Stomach smooth muscle (tissue), 2 donors: Measurements from ENCODE around the gene SMAD3.

Source experiments
- H3K27ac ChIP-seq: one replicate; pipeline ENCODE4 v1.7.0; 2013; ENCODE audit warnings: mild to moderate bottlenecking, low read length, inconsistent platforms
- H3K27me3 ChIP-seq, 2 donors: one replicate each; pipeline ENCODE4 v1.7.0; 2013; ENCODE audit warnings: low read length in 2 of 2; ENCODE audit not compliant: insufficient read depth in 2 of 2, control insufficient read depth in 1 of 2
- H3K36me3 ChIP-seq, 2 donors: one replicate each; pipeline ENCODE4 v1.7.0; 2013; ENCODE audit warnings: low read length in 2 of 2; ENCODE audit not compliant: control insufficient read depth in 2 of 2, insufficient read depth in 2 of 2
- H3K4me1 ChIP-seq: one replicate; pipeline ENCODE4 v1.7.0; 2013; ENCODE audit warnings: low read length; ENCODE audit not compliant: control insufficient read depth, insufficient read depth
- H3K4me3 ChIP-seq, 2 donors: one replicate each; pipeline ENCODE4 v1.7.0; 2013; ENCODE audit warnings: low read length in 2 of 2
- H3K9ac ChIP-seq, 2 donors: one replicate each; pipeline ENCODE4 v1.7.0; 2013; ENCODE audit warnings: low read length in 2 of 2, mild to moderate bottlenecking in 1 of 2
- H3K9me3 ChIP-seq, 2 donors: one replicate each; pipeline ENCODE4 v1.7.0; 2013; ENCODE audit warnings: low read length in 2 of 2; ENCODE audit not compliant: control insufficient read depth in 2 of 2
- donor health status: healthy.
- donor health status: Pancreatic carcinoma.

Gene SMAD3

DNA sequence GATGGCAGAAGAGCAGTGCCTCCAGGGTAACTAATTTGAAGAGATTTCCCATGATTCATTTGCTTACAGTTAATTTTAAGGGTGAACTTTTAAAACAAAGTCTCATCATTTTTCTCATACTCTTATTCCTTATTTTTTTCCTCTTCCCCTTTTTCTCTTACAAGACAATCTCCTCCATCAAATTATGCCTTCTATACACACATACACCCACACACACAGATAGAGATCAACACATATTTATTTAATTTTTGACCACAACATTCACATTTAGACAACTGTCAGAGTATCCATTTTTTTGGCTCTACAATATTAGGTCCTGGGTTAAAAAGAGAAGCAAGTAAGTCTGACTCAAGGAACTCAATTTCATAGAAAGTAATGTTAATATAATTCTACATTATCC, 151.5 kb downstream of the SMAD3 start:
- H3K9me3 ChIP-seq = no peaks in the 10 kb centered on the region
- H3K27ac ChIP-seq = no peak overlapping the region
- no peaks in the 10 kb centered on the region for H3K4me1 ChIP-seq
- no peaks in the 10 kb centered on the region for H3K36me3 ChIP-seq
- no peak overlapping the region for H3K4me3 ChIP-seq
- no peak overlapping the region for H3K9ac ChIP-seq
- H3K27me3 ChIP-seq = no peaks in the 10 kb centered on the region

DNA sequence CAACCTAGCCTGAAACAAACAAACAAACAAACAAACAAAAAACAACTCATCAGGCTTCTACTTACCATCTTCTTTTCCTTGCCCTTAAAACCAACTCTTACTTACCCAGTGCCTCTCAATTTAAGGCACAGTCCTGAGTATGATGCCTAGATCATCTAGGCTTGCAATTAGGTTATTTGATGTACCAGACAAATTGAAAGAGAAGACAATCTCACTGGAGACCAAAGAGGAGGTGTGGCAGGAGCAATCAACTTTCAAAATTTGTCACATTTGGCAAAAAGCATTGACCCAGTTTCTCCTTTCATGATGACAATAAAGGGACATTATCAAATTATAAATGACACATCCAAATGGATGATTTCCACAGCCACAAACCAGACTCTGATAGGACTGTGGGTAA, 153.0 kb downstream of the SMAD3 start:
- Histone ChIP-seq H3K9ac (no peak overlapping the region), H3K36me3 (no peaks in the 10 kb centered on the region), H3K4me3 (no peak overlapping the region)

DNA sequence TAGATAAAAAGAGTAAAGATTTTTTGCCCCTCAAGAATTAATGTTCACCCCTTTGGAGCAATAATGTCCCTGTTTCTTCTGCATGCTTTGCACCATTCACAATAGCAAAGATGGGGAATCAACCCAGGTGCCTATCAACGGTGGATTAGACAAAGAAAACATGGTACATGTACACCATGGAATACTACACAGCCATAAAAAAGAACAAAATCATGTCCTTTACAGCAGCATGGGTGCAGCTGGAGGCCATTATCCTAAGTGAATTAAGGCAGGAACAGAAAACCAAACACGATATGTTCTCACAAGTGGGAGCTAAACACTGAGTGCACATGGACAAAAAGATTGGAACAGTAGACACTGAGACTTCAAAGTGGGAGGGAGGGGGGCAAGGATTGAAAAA, 153.9 kb downstream of the SMAD3 start:
- no peak overlapping the region for H3K4me3 ChIP-seq
- H3K9me3 ChIP-seq = no peaks in the 10 kb centered on the region
- no peak overlapping the region for H3K27ac ChIP-seq
- no peaks in the 10 kb centered on the region for H3K36me3 ChIP-seq
- no peak overlapping the region for H3K9ac ChIP-seq
- H3K27me3 ChIP-seq = no peaks in the 10 kb centered on the region
- H3K4me1 ChIP-seq = no peaks in the 10 kb centered on the region

More for the DNA sequence above, 153.0 kb downstream of the SMAD3 start:
- Histone ChIP-seq H3K9me3 (no peaks in the 10 kb centered on the region), H3K27ac (no peak overlapping the region), H3K27me3 (no peaks in the 10 kb centered on the region), H3K4me1 (no peaks in the 10 kb centered on the region)

DNA sequence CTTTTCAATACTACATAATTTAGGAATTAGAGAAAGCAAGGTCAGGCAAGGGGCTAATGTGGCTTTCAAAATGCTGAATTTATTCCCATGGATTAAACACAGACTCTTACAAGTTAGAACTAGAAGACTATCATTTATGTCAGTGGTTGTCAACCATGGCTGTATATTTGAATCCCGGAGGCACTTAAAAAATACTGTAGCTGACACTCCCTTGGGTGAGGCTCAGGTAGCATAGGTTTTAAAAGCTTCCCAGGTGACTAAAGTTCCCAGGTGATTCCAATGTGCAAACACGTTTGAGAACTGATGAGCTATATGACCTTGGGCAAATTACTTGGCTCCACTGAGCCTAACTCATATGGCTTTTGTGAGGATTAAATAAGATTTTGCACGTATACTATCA, 159.5 kb downstream of the SMAD3 start:
- Histone ChIP-seq H3K9me3 (no peaks in the 10 kb centered on the region), H3K27me3 (no peaks in the 10 kb centered on the region), H3K27ac (no peak overlapping the region), H3K9ac (no peak overlapping the region), H3K4me1 (no peaks in the 10 kb centered on the region), H3K36me3 (peaks cover 0 to 4% of the 10 kb centered on the region in 2 donors), H3K4me3 (no peak overlapping the region)

DNA sequence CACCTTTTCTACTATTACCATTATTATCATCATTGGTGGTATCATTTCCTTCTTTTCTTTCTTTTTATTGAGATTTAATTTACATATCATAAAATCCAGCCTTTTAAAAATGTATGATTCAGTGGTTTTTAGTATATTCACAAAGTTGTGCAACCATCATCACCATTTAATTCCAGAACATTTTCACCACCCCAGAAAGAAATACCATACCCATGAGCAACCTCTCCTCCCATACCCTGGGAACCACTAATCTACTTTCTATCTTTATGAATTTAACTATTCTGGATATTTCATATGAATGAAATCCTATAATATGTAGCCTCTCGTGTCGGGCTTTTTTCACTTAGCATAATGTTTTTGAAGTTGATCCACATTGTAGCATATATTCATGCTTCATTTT, 159.9 kb downstream of the SMAD3 start:
- Histone ChIP-seq H3K4me3 (no peak overlapping the region), H3K9ac (no peak overlapping the region), H3K9me3 (no peaks in the 10 kb centered on the region), H3K36me3 (peaks cover 3 to 4% of the 10 kb centered on the region in 2 donors), H3K27me3 (no peaks in the 10 kb centered on the region), H3K27ac (no peak overlapping the region), H3K4me1 (no peaks in the 10 kb centered on the region)

DNA sequence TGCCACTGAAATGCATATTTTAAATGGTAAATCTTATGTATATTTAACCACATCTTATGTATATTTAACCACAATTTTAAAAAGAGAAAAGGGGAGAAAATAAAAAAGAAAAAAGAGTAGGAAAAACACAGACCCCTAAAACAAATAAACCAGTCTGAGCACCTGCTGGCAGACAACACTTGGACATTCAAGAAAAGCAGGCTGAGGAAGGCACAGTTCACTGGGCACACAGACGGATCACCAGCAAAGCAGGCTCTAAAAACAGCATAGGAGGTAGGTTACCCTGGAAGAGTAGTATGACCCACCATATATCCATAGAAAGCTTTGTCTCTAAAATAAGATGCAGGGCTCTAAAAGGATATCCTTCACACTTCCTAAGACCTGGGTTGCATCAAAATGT, 162.0 kb downstream of the SMAD3 start:
- Histone ChIP-seq H3K27ac (no peak overlapping the region), H3K9ac (no peak overlapping the region), H3K4me1 (no peaks in the 10 kb centered on the region), H3K4me3 (no peak overlapping the region), H3K36me3 (peaks cover 12 to 13% of the 10 kb centered on the region in 2 donors), H3K27me3 (no peaks in the 10 kb centered on the region), H3K9me3 (no peaks in the 10 kb centered on the region)

DNA sequence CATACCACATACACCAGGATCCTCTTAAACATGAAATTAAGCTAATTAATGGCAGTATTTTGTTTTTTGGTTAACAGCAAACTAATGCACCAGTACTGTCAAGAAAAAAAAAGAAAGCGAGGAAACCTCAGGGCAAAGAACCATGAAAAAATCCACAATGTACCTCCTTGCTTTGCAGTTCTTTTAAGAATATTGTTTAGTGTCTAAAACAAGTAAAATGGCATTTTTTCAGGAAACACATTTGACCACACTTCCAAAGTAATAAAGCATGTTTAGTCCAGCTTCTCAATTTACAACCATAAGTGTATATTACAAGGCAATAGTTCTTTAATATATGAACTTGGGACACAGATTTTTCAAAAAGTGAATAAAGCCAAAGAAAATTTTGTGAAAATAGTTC, 162.4 kb downstream of the SMAD3 start:
- Histone ChIP-seq H3K9ac (no peak overlapping the region), H3K4me1 (no peaks in the 10 kb centered on the region), H3K9me3 (no peaks in the 10 kb centered on the region), H3K27ac (no peak overlapping the region), H3K36me3 (peaks cover 12 to 13% of the 10 kb centered on the region in 2 donors), H3K27me3 (no peaks in the 10 kb centered on the region), H3K4me3 (no peak overlapping the region)

DNA sequence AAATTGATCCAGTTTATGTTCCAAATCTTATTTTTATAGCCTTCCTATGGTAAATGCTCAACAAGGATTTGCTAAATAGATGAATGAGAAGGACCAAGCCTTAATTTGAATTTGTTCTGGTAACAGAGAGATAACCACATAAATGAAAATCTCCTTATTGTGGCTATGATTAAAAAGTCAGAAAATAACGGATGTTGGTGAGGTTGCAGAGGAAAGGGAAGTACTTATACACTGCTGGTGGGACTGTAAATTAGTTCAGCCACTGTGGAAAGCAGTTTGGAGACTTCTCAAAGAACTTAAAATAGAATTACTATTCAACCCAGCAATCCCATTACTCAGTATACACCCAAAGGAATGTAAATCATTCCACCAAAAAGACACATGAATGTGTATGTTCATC, 162.9 kb downstream of the SMAD3 start:
- no peaks in the 10 kb centered on the region for H3K27me3 ChIP-seq
- no peaks in the 10 kb centered on the region for H3K9me3 ChIP-seq
- no peaks in the 10 kb centered on the region for H3K4me1 ChIP-seq
- no peak overlapping the region for H3K27ac ChIP-seq
- H3K9ac ChIP-seq = no peak overlapping the region
- no peak overlapping the region for H3K4me3 ChIP-seq
- peaks cover 13 to 16% of the 10 kb centered on the region in 2 donors for H3K36me3 ChIP-seq

DNA sequence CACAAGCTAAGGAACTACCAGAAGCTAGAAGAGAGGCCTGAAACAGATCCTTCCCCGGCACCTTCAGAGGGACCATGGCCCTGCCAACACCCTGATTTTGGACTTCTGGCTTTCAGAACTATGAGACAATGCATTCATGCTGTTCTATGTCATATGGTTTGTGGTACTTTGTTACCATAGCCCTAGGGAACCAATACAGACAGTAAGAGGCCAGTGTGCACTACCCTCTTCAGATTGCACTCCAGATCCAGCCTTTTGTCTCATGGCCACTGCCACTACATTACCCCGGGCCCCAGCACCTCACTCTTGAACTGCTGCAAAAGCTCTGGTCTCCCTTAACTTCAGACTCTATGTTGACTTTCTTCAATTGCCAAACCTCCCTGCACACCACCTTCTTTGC, 165.1 kb downstream of the SMAD3 start:
- Histone ChIP-seq H3K27me3 (no peaks in the 10 kb centered on the region), H3K36me3 (peaks cover 16 to 20% of the 10 kb centered on the region in 2 donors), H3K4me3 (no peak overlapping the region), H3K4me1 (no peaks in the 10 kb centered on the region), H3K27ac (no peak overlapping the region), H3K9me3 (no peaks in the 10 kb centered on the region), H3K9ac (no peak overlapping the region)

DNA sequence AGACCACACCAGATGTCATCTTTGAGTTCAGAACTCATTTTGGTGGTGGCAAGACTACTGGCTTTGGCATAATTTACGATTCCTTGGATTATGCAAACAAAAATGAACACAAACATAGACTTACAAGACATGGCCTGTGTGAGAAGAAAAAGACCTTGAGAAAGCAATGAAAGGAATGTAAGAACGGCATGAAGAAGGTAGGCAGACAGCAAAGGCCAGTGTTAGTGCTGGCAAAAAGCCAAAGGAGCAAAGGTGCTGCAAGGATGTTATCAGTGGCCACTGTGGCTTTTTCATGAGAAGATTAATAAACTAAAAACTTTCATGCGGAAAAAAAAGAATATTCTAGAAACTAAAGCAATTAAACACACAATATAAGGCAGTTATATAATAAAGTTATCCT, 167.2 kb downstream of the SMAD3 start:
- H3K4me3 ChIP-seq = no peak overlapping the region
- H3K4me1 ChIP-seq = no peaks in the 10 kb centered on the region
- peaks cover 16 to 20% of the 10 kb centered on the region in 2 donors for H3K36me3 ChIP-seq
- H3K27me3 ChIP-seq = no peaks in the 10 kb centered on the region
- no peaks in the 10 kb centered on the region for H3K9me3 ChIP-seq
- H3K9ac ChIP-seq = no peak overlapping the region
- H3K27ac ChIP-seq = no peak overlapping the region

DNA sequence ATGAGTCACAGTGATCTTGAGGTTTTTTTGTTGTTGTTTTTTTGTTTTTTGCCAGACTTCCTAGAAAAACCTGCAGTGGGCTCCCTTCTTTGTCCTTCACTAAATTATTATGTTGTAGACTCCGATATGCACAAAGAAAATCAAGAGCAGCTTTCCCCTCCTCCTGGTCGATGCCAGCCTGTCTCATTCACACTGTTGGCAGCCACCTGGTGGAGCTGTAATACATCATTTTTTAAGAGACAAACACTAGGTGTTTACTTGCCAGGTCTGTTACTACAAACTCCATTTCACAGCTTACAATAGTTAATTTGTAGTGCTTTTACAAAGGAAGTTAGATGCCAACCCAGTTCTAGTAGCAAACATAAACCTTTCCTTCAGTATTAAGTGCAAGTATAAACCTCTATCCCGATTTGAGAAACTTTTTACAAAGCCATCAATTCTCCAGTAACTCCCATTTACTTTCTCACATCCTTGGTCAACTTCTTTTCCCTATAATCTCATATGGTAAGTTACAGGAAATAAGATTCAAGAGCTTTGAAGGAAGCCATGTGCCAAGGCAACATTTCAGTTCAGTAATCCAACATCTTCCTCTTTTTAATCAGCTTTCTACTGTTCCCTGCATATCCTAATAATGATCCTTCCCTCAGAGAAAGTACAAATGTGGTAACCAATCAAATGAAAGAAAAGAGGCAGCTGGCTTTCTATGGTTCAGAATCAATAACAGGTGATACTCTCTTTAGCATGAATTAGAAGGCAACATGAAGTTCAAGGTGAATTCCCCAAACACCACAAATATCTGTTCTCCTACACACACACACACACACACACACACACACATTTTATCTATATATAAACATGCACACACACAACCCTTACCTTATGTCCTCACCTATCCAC, 175.1 kb downstream of the SMAD3 start:
- H3K4me1 ChIP-seq = peaks cover 3% of the 10 kb centered on the region
- no peak overlapping the region for H3K27ac ChIP-seq
- H3K36me3 ChIP-seq = no peaks in the 10 kb centered on the region
- H3K27me3 ChIP-seq = no peaks in the 10 kb centered on the region
- H3K9ac ChIP-seq = no peak overlapping the region
- no peaks in the 10 kb centered on the region for H3K9me3 ChIP-seq
- H3K4me3 ChIP-seq = no peak overlapping the region
